H9 (cell line): ENCODE results near the gene RBM33. TPM values are rescaled to one million over a fixed set of nuclear protein-coding genes. Genes with fewer than 3 reads are reported as not detected.

ENCODE experiments used
- DNase-seq: peaks from one replicate; pipeline ENCODE4 v3.0.0-alpha.2; 2017
- H2AFZ ChIP-seq: one replicate; pipeline ENCODE4 v1.6.1; 2013; ENCODE audit warnings: mild to moderate bottlenecking, low read length, control low read depth, moderate library complexity
- H2AK5ac ChIP-seq: 2 replicates; pipeline ENCODE4 v1.6.1; 2013; ENCODE audit warnings: low read length, control low read depth, mixed read lengths; ENCODE audit not compliant: insufficient read length
- H2BK120ac ChIP-seq: one replicate; pipeline ENCODE4 v1.6.1; 2013; ENCODE audit warnings: low read depth, mild to moderate bottlenecking, low read length, control low read depth, inconsistent platforms; ENCODE audit not compliant: poor library complexity, severe bottlenecking
- H2BK12ac ChIP-seq: 2 replicates; pipeline ENCODE4 v1.6.1; 2013; ENCODE audit warnings: low read length, control low read depth, mixed read lengths, low read depth; ENCODE audit not compliant: insufficient read length
- H2BK15ac ChIP-seq: 2 replicates; pipeline ENCODE4 v1.6.1; 2013; ENCODE audit warnings: low read depth, low read length, control low read depth
- H2BK20ac ChIP-seq: one replicate; pipeline ENCODE4 v1.6.1; 2013; ENCODE audit warnings: low read depth, mild to moderate bottlenecking, low read length, control low read depth, inconsistent platforms; ENCODE audit not compliant: poor library complexity, severe bottlenecking
- H2BK5ac ChIP-seq: 2 replicates; pipeline ENCODE4 v1.6.1; 2013; ENCODE audit warnings: low read length, control low read depth, mixed read lengths; ENCODE audit not compliant: insufficient read length
- H3K14ac ChIP-seq: 2 replicates; pipeline ENCODE4 v1.6.1; 2013; ENCODE audit warnings: low read length, control low read depth; ENCODE audit not compliant: insufficient read depth
- H3K18ac ChIP-seq: 2 replicates; pipeline ENCODE4 v1.6.1; 2013; ENCODE audit warnings: low read depth, mild to moderate bottlenecking, mixed read lengths, low read length, control low read depth; ENCODE audit not compliant: insufficient read length
- H3K23ac ChIP-seq: 2 replicates; pipeline ENCODE4 v1.6.1; 2013; ENCODE audit warnings: low read length, control low read depth, mixed read lengths, low read depth; ENCODE audit not compliant: insufficient read length
- H3K23me2 ChIP-seq: 2 replicates; pipeline ENCODE4 v1.6.1; 2013; ENCODE audit warnings: low read depth, mild to moderate bottlenecking, mixed read lengths, low read length, control low read depth; ENCODE audit not compliant: insufficient read length, poor library complexity, severe bottlenecking
- H3K27ac ChIP-seq: 2 replicates; pipeline ENCODE4 v1.5.1; 2013; ENCODE audit warnings: low read length, control low read depth, mixed read lengths, low read depth; ENCODE audit not compliant: insufficient read length
- H3K27me3 ChIP-seq: 2 replicates; pipeline ENCODE4 v1.6.1; 2013; ENCODE audit warnings: low read length, control low read depth, inconsistent platforms; ENCODE audit not compliant: insufficient read depth
- H3K4ac ChIP-seq: 2 replicates; pipeline ENCODE4 v1.6.1; 2013; ENCODE audit warnings: low read depth, mild to moderate bottlenecking, control low read depth, inconsistent platforms, low read length, moderate library complexity
- H3K4me1 ChIP-seq: 2 replicates; pipeline ENCODE4 v1.6.1; 2013; ENCODE audit warnings: low read length, control low read depth, inconsistent platforms; ENCODE audit not compliant: insufficient read depth
- H3K4me2 ChIP-seq: 2 replicates; pipeline ENCODE4 v1.6.1; 2013; ENCODE audit warnings: low read length, control low read depth, mixed read lengths; ENCODE audit not compliant: insufficient read length, insufficient read depth
- H3K56ac ChIP-seq: 2 replicates; pipeline ENCODE4 v1.6.1; 2013; ENCODE audit warnings: low read depth, mild to moderate bottlenecking, mixed read lengths, low read length, control low read depth; ENCODE audit not compliant: insufficient read length
- H3K79me1 ChIP-seq: 2 replicates; pipeline ENCODE4 v1.6.1; 2013; ENCODE audit warnings: low read depth, mild to moderate bottlenecking, moderate library complexity, low read length, control low read depth, inconsistent platforms; ENCODE audit not compliant: insufficient read depth, poor library complexity, severe bottlenecking
- H3K79me2 ChIP-seq: 2 replicates; pipeline ENCODE4 v1.6.1; 2013; ENCODE audit warnings: low read length, control low read depth, inconsistent platforms; ENCODE audit not compliant: insufficient read depth
- H3K9ac ChIP-seq: 2 replicates; pipeline ENCODE4 v1.6.1; 2013; ENCODE audit warnings: low read length, control low read depth, mixed read lengths; ENCODE audit not compliant: insufficient read length; ENCODE audit errors: extremely low read depth
- H3K9me3 ChIP-seq: one replicate; pipeline ENCODE4 v1.6.1; 2013; ENCODE audit warnings: low read depth, low read length, inconsistent platforms; ENCODE audit not compliant: control insufficient read depth
- H3T11ph ChIP-seq: one replicate; pipeline ENCODE4 v1.6.1; 2013; ENCODE audit warnings: mild to moderate bottlenecking, low read length, control low read depth, inconsistent platforms
- H4K20me1 ChIP-seq: one replicate; pipeline ENCODE4 v1.6.1; 2013; ENCODE audit not compliant: control insufficient read depth, insufficient read length, insufficient read depth
- H4K5ac ChIP-seq: 2 replicates; pipeline ENCODE4 v1.6.1; 2013; ENCODE audit warnings: low read depth, mild to moderate bottlenecking, mixed read lengths, low read length, control low read depth; ENCODE audit not compliant: insufficient read length
- H4K8ac ChIP-seq: replicated peaks from 2 replicates; pipeline ENCODE4 v1.6.1; 2013; ENCODE audit warnings: low read length, control low read depth, mixed read lengths, low read depth; ENCODE audit not compliant: insufficient read length
- H4K91ac ChIP-seq: 2 replicates; pipeline ENCODE4 v1.6.1; 2013; ENCODE audit warnings: low read depth, mild to moderate bottlenecking, moderate library complexity, mixed read lengths, low read length, control low read depth; ENCODE audit not compliant: insufficient read length
- H3K27ac Mint-ChIP-seq, 3 experiments: 2 replicates in 2 of 3; 3 replicates in 1 of 3; pipeline ENCODE4 v1.8.0; 2020 to 2021; ENCODE audit warnings: mixed read lengths in 3 of 3, mild to moderate bottlenecking in 1 of 3, moderate library complexity in 1 of 3
- H3K27me3 Mint-ChIP-seq: 2 replicates; pipeline ENCODE4 v1.8.0; 2021; ENCODE audit warnings: low read depth, mild to moderate bottlenecking, moderate library complexity, mixed read lengths
- H3K36me3 Mint-ChIP-seq, 3 experiments: 2 replicates in 2 of 3; 3 replicates in 1 of 3; pipeline ENCODE4 v1.8.0; 2020 to 2021; ENCODE audit warnings: low read depth in 3 of 3, mixed read lengths in 3 of 3; ENCODE audit not compliant: insufficient read depth in 1 of 3
- H3K4me1 Mint-ChIP-seq, 2 experiments: 2 replicates each; pipeline ENCODE4 v1.8.0; 2020; ENCODE audit warnings: mixed read lengths in 2 of 2
- H3K4me3 Mint-ChIP-seq, 2 experiments: 2 replicates in 1 of 2; 3 replicates in 1 of 2; pipeline ENCODE4 v1.8.0; 2020 to 2021; ENCODE audit warnings: mild to moderate bottlenecking in 2 of 2, mixed read lengths in 2 of 2, moderate library complexity in 1 of 2
- H3K9me3 Mint-ChIP-seq, 2 experiments: 2 replicates in 1 of 2; 3 replicates in 1 of 2; pipeline ENCODE4 v1.8.0; 2020; ENCODE audit warnings: mild to moderate bottlenecking in 2 of 2, mixed read lengths in 2 of 2, moderate library complexity in 1 of 2
- CTCF ChIP-seq: fragments of 200-600 bp; sonication (generic); conservative IDR thresholded peaks from 3 replicates; pipeline ENCODE4 v1.8.0; 2021; ENCODE audit warnings: antibody characterized with exemption, mild to moderate bottlenecking
- WGBS: extraction: QIAGEN DNeasy Blood & Tissue Kit; methylation state at CpG from one replicate; pipeline ENCODE4 v1.1.7; 2013; ENCODE audit warnings: missing lambda C conversion rate, low lambda C conversion rate, mixed read lengths; ENCODE audit not compliant: insufficient read length; ENCODE audit errors: extremely low coverage; 5-methylcytosine and 5-hydroxymethylcytosine counted together
- total RNA-seq: library from RNA; stranded (reverse); gene quantifications from 2 replicates; pipeline ENCODE4 v1.2.1, GENCODE V29; 2021

The RBM33 gene
- total RNA-seq, 1 experiment from 2014 or later = 71.3 TPM

GRCh38 chr7:155620497-155620896 lies 24.0 kb upstream of the RBM33 start:
- H3K14ac ChIP-seq = no peak overlapping the region
- no peak overlapping the region for H3K4me2 ChIP-seq
- H3K9me3 Mint-ChIP-seq = peaks cover 11 to 18% of the 10 kb centered on the region in 2 experiments
- no peak for DNase-seq
- no peaks in the 10 kb centered on the region for H4K20me1 ChIP-seq
- H3K4me3 Mint-ChIP-seq = no peak overlapping the region
- H3K4me1 Mint-ChIP-seq = peaks cover 4 to 7% of the 10 kb centered on the region in 2 experiments
- no peaks in the 10 kb centered on the region for H3K23me2 ChIP-seq
- H3K56ac ChIP-seq = no peak overlapping the region
- no peak overlapping the region for H2BK12ac ChIP-seq
- H3K27me3 ChIP-seq = no peaks in the 10 kb centered on the region
- H2AK5ac ChIP-seq = no peak overlapping the region
- H3K79me2 ChIP-seq = no peaks in the 10 kb centered on the region
- no peak overlapping the region for H3T11ph ChIP-seq
- no peak overlapping the region for H2BK120ac ChIP-seq
- peaks cover 6 to 18% (median 16%) of the 10 kb centered on the region in 3 experiments; a peak in 6 of 7 replicates for H3K36me3 Mint-ChIP-seq
- H3K9me3 ChIP-seq = no peaks in the 10 kb centered on the region
- H2AFZ ChIP-seq = no peak overlapping the region
- no peak overlapping the region for H3K27ac Mint-ChIP-seq
- no peak overlapping the region for H3K18ac ChIP-seq
- WGBS = no CpG with 5 or more reads among the region's 6 CpGs
- H2BK5ac ChIP-seq = no peak overlapping the region
- no peak overlapping the region for H3K27ac ChIP-seq
- no peak overlapping the region for H4K8ac ChIP-seq
- no peak overlapping the region for H4K5ac ChIP-seq
- no peak overlapping the region for H3K9ac ChIP-seq
- H2BK20ac ChIP-seq = no peak overlapping the region
- H3K79me1 ChIP-seq = no peaks in the 10 kb centered on the region
- H4K91ac ChIP-seq = no peak overlapping the region
- no peak overlapping the region for H2BK15ac ChIP-seq
- no peak overlapping the region for H3K4ac ChIP-seq
- H3K4me1 ChIP-seq = no peaks in the 10 kb centered on the region
- no peak for TF ChIP-seq CTCF
- no peaks in the 10 kb centered on the region; the same call in 1 of the 2 replicates for H3K27me3 Mint-ChIP-seq
- H3K23ac ChIP-seq = no peak overlapping the region
